Stimulated activated CD4-positive, alpha-beta T cell treated with anti-CD3 and anti-CD28 coated beads, TNF-alpha, amount 100 ng/mL, for 4 hours (primary cell): ENCODE results near the gene TMC5.
"Not testable (repeated sequence)": the region's sequence is repeated elsewhere in the genome, so short reads cannot be mapped to it uniquely, and the experiment has no call there.

Source experiments
- DNase-seq, 3 experiments: peaks; one replicate each; pipeline ENCODE4 v3.0.0-alpha.2; 2020; ENCODE audit warnings: low read depth in 3 of 3

The TMC5 gene

DNA sequence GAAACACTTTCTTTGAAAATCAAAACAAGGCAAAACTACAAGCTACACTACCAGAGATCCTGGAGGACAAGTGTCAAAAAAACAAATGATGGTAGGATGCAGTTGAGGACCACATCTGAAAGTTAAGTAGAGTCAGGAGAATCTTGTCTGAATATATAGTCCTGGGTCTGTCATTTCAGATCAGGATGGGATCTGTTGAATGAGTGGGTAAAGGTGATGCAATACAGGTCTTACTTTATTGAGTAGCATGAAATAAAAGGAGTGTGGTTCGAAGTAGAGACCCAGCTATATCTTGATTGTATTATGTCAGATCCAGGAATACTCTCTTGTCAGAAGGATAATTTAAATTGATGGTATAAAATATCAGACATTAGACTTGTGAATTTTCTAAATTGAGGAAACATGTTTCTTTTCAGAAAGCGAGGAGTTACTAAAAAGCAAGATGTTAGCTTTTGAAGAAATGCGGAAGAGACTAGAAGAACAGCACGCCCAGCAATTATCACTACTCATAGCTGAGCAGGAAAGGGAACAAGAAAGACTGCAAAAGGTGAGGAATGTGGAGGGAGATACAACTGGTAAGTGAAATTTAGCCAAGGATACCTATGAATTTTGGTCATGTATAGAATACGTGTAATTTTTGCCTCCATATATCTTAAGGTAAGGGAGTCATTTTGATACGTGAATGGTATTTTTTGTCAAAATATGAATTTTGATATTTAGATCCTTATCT is 122.7 kb downstream of the TMC5 start:
- no peak for DNase-seq

DNA sequence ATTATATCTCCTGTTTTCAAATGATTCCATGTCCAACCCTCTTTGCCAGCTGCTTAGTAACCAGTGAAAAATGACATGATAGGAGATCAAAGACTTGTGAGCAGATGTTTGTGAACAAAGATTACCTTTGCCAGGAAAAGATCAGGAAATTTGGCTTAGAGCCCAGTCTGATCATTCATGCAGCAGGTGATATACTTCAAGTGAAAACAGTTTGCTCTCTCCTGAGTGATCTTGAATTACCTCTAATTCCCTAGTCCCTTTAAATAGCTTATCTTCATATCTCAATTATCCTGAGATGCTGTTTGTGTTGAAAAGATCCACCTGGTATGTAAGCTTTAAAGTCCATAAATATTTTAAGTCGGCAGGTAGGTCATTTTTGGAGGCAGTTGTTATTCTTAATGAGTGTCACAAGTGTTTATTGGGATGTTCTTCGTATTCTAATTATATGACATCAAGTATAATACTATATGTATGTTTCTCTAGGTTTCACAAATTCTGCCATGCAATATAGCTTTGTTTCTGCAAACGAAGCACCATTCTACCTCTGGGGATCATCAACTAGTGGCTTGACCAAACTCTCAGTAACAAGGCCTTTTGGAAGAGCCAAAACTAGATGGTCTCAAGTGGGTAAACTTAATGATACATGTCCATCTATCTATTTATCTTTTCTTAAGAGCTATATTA is 124.6 kb downstream of the TMC5 start:
- no peak for DNase-seq

DNA sequence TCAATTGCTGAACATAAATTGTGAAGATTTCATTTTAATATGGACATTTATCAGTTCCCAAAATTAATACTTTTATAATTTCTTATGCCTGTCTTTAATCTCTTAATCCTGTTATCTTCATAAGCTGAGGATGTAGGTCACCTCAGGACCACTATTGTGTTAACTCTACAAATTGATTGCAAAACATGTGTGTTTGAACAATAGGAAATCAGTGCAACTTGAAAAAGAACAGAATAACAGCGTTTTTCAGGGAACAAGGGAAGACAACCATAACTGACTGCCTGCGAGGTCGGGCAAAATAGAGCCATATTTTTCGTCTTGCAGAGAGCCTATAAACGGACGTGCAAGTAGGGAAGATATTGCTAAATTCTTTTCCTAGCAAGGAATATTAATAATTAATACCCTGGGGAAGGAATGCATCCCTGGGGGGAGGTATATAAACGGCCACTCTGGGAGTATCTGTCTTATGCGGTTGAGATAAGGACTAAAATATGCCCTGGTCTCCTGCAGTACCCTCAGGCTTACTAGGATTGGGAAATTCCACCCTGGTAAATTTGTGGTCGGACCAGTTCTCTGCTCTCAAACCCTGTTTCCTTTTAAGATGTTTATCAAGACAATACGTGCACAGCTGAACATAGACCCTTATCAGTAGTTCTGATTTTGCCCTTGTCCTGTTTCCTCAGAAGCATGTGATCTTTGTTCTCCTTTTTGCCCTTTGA is 125.8 kb downstream of the TMC5 start:
- not testable (repeated sequence) for DNase-seq

DNA sequence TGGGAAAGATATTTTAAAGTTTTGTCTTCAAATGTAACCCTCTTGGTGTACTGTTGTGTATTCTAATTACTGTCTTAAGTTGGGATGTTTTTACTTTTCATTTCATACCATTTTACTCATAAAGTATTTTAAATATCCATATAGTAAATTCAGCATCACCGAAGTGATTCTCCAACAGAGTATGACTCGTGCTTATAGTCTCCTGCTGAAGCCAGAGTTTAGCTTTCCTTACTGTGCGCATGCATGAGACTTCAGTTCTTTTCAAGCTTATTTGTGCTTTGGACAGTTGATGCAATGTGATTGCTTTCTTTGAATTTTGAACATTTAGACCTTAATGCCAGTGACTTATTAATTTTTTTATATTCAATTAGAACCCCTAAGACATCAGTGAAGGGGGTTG is 130.5 kb downstream of the TMC5 start:
- DNase-seq, result no peak
